PC-9 (cell line): ENCODE data around the gene LRRK1.

Source experiments
- CTCF ChIP-seq: fragments of 200-600 bp; sonication (generic); conservative IDR thresholded peaks from 2 replicates; pipeline ENCODE4 v1.6.1; 2017; ENCODE audit warnings: mixed run types, antibody characterized with exemption, mild to moderate bottlenecking, moderate library complexity
- EZH2 ChIP-seq: fragments of 200-600 bp; sonication (generic); IDR thresholded peaks from 2 replicates; pipeline ENCODE4 v1.8.0; 2017; ENCODE audit warnings: antibody characterized with exemption, low read depth

- no peak for TF ChIP-seq CTCF
- no peak for TF ChIP-seq EZH2
Observed at GRCh38 chr15:101065570-101066221, 146.5 kb downstream of the LRRK1 start.
